B cell (primary cell): ENCODE data around the gene CDC14A. TPM values are rescaled to one million over a fixed set of nuclear protein-coding genes. Genes with fewer than 3 reads are reported as not detected.
A peak's percentile ranks its signal among the peaks of the same experiment; 100 is the strongest.

ENCODE experiments used
- ATAC-seq: fragments of 200-7000 bp; cut with Tn5 transposase; one replicate; pipeline ENCODE4 v1.10.0; 2021; ENCODE audit warnings: low read depth, mild to moderate bottlenecking, moderate number of reproducible peaks, moderate library complexity
- CTCF ChIA-PET: fragments of 350-600 bp; sonication (Branson Sonifier 250); formaldehyde crosslinking; loops from one replicate; lab custom pipeline; 2021; ENCODE audit warnings: antibody characterized with exemption, inconsistent platforms; lab: Charles Lee
- POLR2A ChIA-PET: fragments of 350-600 bp; sonication (Branson Sonifier 250); formaldehyde crosslinking; loops from one replicate; lab custom pipeline; 2021; ENCODE audit warnings: antibody characterized with exemption; lab: Charles Lee
- DNase-seq: peaks from one replicate; pipeline ENCODE4 v3.0.0; 2013
- H2AFZ ChIP-seq: 2 replicates; pipeline ENCODE4 v1.6.1; 2012; ENCODE audit warnings: mild to moderate bottlenecking, low read depth, low read length; ENCODE audit not compliant: insufficient read depth, poor library complexity, severe bottlenecking
- H3K27ac ChIP-seq, 2 donors: 1 replicate in 1 of 2; 2 replicates in 1 of 2; pipeline ENCODE4 v1.5.1; 2012 to 2013; ENCODE audit warnings: low read length in 2 of 2, mild to moderate bottlenecking in 2 of 2, moderate library complexity in 1 of 2
- H3K27me3 ChIP-seq, 4 experiments: fragments of 200-600 bp in 1 of 4; sonication (generic) in 1 of 4; replicated peaks in 1 of 4; 1 replicate in 2 of 4; 2 replicates in 2 of 4; pipeline versions ENCODE4 v1.6.1 to v1.7.0; 2013 to 2016; ENCODE audit warnings: low read length in 3 of 4, mild to moderate bottlenecking in 2 of 4, mixed read lengths in 1 of 4, moderate library complexity in 1 of 4; ENCODE audit not compliant: insufficient read depth in 4 of 4, control insufficient read depth in 3 of 4; ENCODE audit errors: control extremely low read depth in 1 of 4
- H3K36me3 ChIP-seq, 2 experiments: replicated peaks in 1 of 2; 1 replicate in 1 of 2; 2 replicates in 1 of 2; pipeline versions ENCODE4 v1.6.1 to v1.7.1; 2013; ENCODE audit warnings: low read length in 1 of 2; ENCODE audit not compliant: insufficient read depth in 2 of 2, control insufficient read depth in 1 of 2; ENCODE audit errors: control extremely low read depth in 1 of 2, extremely low read depth in 1 of 2
- H3K4me1 ChIP-seq, 2 donors: fragments of 200-600 bp in 1 of 2; sonication (generic) in 1 of 2; 1 replicate in 1 of 2; 2 replicates in 1 of 2; pipeline versions ENCODE4 v1.5.1 to v1.6.1; 2013 to 2017; ENCODE audit warnings: low read length in 2 of 2; ENCODE audit not compliant: control insufficient read depth in 2 of 2, insufficient read depth in 2 of 2
- H3K4me2 ChIP-seq: replicated peaks from 2 replicates; pipeline ENCODE3; 2012; ENCODE audit warnings: mild to moderate bottlenecking, low read depth, low read length; ENCODE audit not compliant: poor library complexity, severe bottlenecking
- H3K4me3 ChIP-seq, 5 experiments: fragments of 200-600 bp in 1 of 5; sonication (generic) in 1 of 5; 1 replicate in 3 of 5; 2 replicates in 2 of 5; pipeline versions ENCODE4 v1.5.1 to v1.7.0; 2011 to 2016; ENCODE audit warnings: low read length in 4 of 5, mild to moderate bottlenecking in 4 of 5, low read depth in 2 of 5, control low read depth in 1 of 5, moderate library complexity in 1 of 5; ENCODE audit not compliant: insufficient read depth in 1 of 5; ENCODE audit errors: control extremely low read depth in 1 of 5, extremely low read depth in 1 of 5
- H3K79me2 ChIP-seq: fragments of 200-600 bp; sonication (generic); one replicate; pipeline ENCODE4 v1.6.0; 2016; ENCODE audit warnings: low read length; ENCODE audit not compliant: control insufficient read depth, insufficient read depth
- H3K9ac ChIP-seq: fragments of 200-600 bp; sonication (generic); 2 replicates; pipeline ENCODE4 v1.6.1; 2017; ENCODE audit warnings: mild to moderate bottlenecking, low read length, moderate library complexity
- H3K9me3 ChIP-seq, 3 donors: one replicate each; pipeline versions ENCODE4 v1.6.1 to v1.7.1; 2013; ENCODE audit warnings: low read length in 2 of 3; ENCODE audit not compliant: control insufficient read depth in 2 of 3, insufficient read depth in 1 of 3; ENCODE audit errors: control extremely low read depth in 1 of 3
- H4K20me1 ChIP-seq: 2 replicates; pipeline ENCODE4 v1.6.0; 2012; ENCODE audit warnings: mild to moderate bottlenecking, low read length; ENCODE audit not compliant: insufficient read depth, control insufficient read depth, poor library complexity, severe bottlenecking
- H3K27ac Mint-ChIP-seq: one replicate; pipeline ENCODE4 v1.8.0; 2021; ENCODE audit warnings: mixed read lengths
- H3K27me3 Mint-ChIP-seq: one replicate; pipeline ENCODE4 v1.8.0; 2021; ENCODE audit warnings: mixed read lengths
- H3K4me1 Mint-ChIP-seq: one replicate; pipeline ENCODE4 v1.8.0; 2021; ENCODE audit warnings: mixed read lengths
- H3K4me3 Mint-ChIP-seq: one replicate; pipeline ENCODE4 v1.8.0; 2021; ENCODE audit warnings: mixed read lengths
- H3K9me3 Mint-ChIP-seq: one replicate; pipeline ENCODE4 v1.8.0; 2022; ENCODE audit warnings: mixed read lengths; ENCODE audit not compliant: insufficient read depth
- CTCF ChIP-seq: fragments of 200-600 bp; IDR thresholded peaks from one replicate; pipeline ENCODE4 v1.8.0; 2022; ENCODE audit warnings: antibody characterized with exemption, mild to moderate bottlenecking
- EZH2 ChIP-seq: IDR thresholded peaks from 2 replicates; pipeline ENCODE4 v1.6.1; 2012; ENCODE audit warnings: borderline replicate concordance, low read depth, mild to moderate bottlenecking, moderate library complexity, low read length; ENCODE audit not compliant: insufficient read depth, poor library complexity, severe bottlenecking
- WGBS: methylation state at CpG from one replicate; pipeline ENCODE4 v1.1.5; 2013; ENCODE audit warnings: missing lambda C conversion rate; ENCODE audit not compliant: insufficient coverage; 5-methylcytosine and 5-hydroxymethylcytosine counted together
- intact Hi-C: fragments of 100-400 bp; cut with micrococcal nuclease; formaldehyde crosslinking; loops from one replicate; pipeline ENCODE4 v1.10.0; 2022
- polyA plus RNA-seq: library from polyadenylated mRNA; depleted of rRNA; stranded (reverse); fragments of >200 nt; gene quantifications from 2 replicates; pipeline ENCODE4 v1.2.3, GENCODE V29; 2012
- total RNA-seq, 2 donors: library from RNA; stranded (reverse); fragments of 120-200 nt in 1 of 2; gene quantifications; 1 replicate in 1 of 2; 2 replicates in 1 of 2; pipeline versions ENCODE4 v1.2.3 to v1.2.4, GENCODE V29; 2013 to 2022

Gene CDC14A
- total and polyA plus RNA-seq, 2 donors (not counting 1 experiment from before 2014, with no cell fraction given), result 6.1 to 41.7 TPM

GRCh38 chr1:100353988-100354387 is 1.7 kb downstream of the CDC14A start:
- intact Hi-C loops, result loop anchor here (2.0 to 5.0 kb wide), 3 partner anchors 48 to 883 kb away; partner anchors contain the start of gene S1PR1
- WGBS, result no CpG with 5 or more reads among the region's 1 CpG
- Histone ChIP-seq H3K27me3 (no peaks in the 10 kb centered on the region), H3K4me3 (peak overlapping the region in 2 of 5 experiments; percentile 97 to 98), H2AFZ (no peak overlapping the region), H3K4me1 (peaks cover 12 to 24% of the 10 kb centered on the region in 2 donors), H3K4me2 (peak overlapping the region; percentile 93), H3K27ac (peak overlapping the region in 1 of 2 donors; percentile 87), H3K9me3 (no peaks in the 10 kb centered on the region), H3K79me2 (peaks cover 13% of the 10 kb centered on the region), H3K36me3 (peaks cover 0 to 2% of the 10 kb centered on the region in 2 experiments), H3K9ac (peak overlapping the region; percentile 90), H4K20me1 (no peaks in the 10 kb centered on the region)
- ATAC-seq (no peak), DNase-seq (peak; percentile 5)
- TF ChIP-seq EZH2 (no peak), CTCF (no peak)
- Mint-ChIP-seq H3K4me1 (peaks cover 55% of the 10 kb centered on the region), H3K4me3 (peak overlapping the region; percentile 91), H3K27me3 (no peaks in the 10 kb centered on the region), H3K27ac (peak overlapping the region; percentile 97), H3K9me3 (no peaks in the 10 kb centered on the region)
- ChIA-PET CTCF (interaction anchor here (0.9 to 3.7 kb wide), 7 partner anchors 13 to 105 kb away, joined by 3 to 13 read pairs (median 5); partner anchors contain the start of gene RTCA), POLR2A (interaction anchor here (2.2 kb wide), 1 partner anchor 104 kb away, joined by 12 read pairs; the partner anchor contains the start of gene DBT)

GRCh38 chr1:100354971-100355394 is 2.7 kb downstream of the CDC14A start:
- Histone ChIP-seq H3K36me3 (peaks cover 0 to 2% of the 10 kb centered on the region in 2 experiments), H3K27ac (no peak overlapping the region), H3K4me1 (peaks cover 20 to 29% of the 10 kb centered on the region in 2 donors), H2AFZ (no peak overlapping the region), H3K9ac (no peak overlapping the region), H3K9me3 (no peaks in the 10 kb centered on the region), H3K79me2 (peaks cover 22% of the 10 kb centered on the region), H3K27me3 (no peaks in the 10 kb centered on the region), H4K20me1 (no peaks in the 10 kb centered on the region), H3K4me3 (no peak overlapping the region), H3K4me2 (no peak overlapping the region)
- CTCF ChIA-PET, result interaction anchor here (0.9 to 1.1 kb wide), 2 partner anchors 32 to 100 kb away, joined by 3 read pairs; no protein-coding TSS in a partner anchor
- Mint-ChIP-seq H3K4me3 (peak overlapping the region; percentile 31), H3K4me1 (peaks cover 63% of the 10 kb centered on the region), H3K27me3 (no peaks in the 10 kb centered on the region), H3K9me3 (no peaks in the 10 kb centered on the region), H3K27ac (peak overlapping the region; percentile 51)
- DNase-seq (no peak), ATAC-seq (no peak)
- TF ChIP-seq EZH2 (no peak), CTCF (no peak)
- POLR2A ChIA-PET, result no interaction called here
- intact Hi-C loops, result loop anchor here (5.0 kb wide), 2 partner anchors 47 to 882 kb away; partner anchors contain the start of gene S1PR1
- 86% methylated on average over 2 of the region's 2 CpGs for WGBS
